GM18951 (cell line): ENCODE data around the gene SNX33.
"Not testable (repeated sequence)": the region's sequence is repeated elsewhere in the genome, so short reads cannot be mapped to it uniquely, and the experiment has no call there.

Experiments used
- POLR2A ChIP-seq: IDR thresholded peaks from 4 replicates; pipeline ENCODE4 v1.6.1; 2011; ENCODE audit warnings: mild to moderate bottlenecking; ENCODE audit not compliant: insufficient read length, insufficient read depth; ENCODE audit errors: extremely low read depth
- in situ Hi-C: fragments of 300-500 bp; cut with MboI; formaldehyde crosslinking; loops from one replicate; pipeline ENCODE4 v1.12.0; 2022; ENCODE audit warnings: low sequenced_read_pairs, mixed read lengths, inconsistent platforms; ENCODE audit not compliant: unreplicated experiment

The SNX33 gene

DNA sequence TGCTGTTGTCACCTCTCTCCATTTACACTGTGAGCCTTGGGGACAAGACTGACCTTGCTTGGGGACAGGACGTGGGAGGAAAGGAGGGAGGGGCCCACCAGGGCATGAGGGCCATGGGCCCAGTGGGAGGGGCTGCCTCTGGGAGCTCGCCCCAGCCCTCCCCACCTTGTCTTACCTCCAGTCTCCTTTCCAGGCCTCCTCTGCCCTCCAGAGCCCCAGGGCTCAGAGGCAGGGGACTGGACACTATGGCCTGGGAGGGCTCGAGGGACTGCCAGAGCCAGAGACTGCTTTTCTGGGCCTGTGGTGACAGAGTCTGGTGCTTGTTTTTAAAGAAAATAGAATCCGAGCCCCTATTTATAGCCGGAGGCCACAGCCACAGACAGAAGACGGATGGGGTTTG, 54.7 kb downstream of the SNX33 start:
- TF ChIP-seq POLR2A: no peak
- in situ Hi-C loops: no loop called here

DNA sequence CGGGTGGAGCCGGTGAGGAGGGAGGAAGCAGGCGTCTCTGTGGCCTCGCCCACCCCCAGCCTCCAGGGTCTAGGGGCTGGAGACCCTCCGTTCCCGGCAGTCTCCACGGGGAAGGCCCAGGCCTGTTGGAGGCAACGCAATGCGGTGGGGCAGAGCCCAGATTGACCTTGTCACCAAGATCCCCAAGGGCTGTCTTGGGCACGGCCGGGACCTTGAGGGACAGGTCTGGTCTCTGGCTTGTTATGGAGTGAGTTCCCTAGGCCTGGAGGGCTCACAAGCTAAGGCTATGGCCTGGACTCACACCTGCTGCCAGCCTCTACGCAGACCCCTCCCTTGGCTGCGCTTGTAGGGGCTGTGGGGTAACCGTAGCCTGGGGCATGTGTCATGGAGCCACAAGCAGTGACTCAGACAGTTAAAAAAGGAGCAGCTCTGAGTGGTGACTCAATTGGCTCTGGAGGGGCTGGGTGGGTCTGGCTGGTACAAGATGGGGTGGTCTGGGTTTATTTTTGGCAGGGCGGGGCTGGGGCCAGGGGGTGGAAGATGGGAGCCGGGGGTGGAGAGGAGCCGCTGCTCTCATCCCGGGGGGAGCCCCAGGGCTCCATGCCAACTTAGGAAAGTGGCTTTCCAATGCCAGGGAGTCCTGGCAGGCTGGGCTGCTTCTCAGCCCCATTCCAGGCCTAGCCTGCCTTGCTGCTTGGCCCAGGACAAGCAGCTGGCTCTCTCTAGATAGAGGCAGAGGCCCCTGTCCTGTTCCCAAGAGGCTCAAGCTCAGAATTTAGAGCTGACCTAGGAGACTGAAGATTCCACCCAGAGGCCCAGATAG, 55.9 kb downstream of the SNX33 start:
- in situ Hi-C loops: not testable (repeated sequence)

DNA sequence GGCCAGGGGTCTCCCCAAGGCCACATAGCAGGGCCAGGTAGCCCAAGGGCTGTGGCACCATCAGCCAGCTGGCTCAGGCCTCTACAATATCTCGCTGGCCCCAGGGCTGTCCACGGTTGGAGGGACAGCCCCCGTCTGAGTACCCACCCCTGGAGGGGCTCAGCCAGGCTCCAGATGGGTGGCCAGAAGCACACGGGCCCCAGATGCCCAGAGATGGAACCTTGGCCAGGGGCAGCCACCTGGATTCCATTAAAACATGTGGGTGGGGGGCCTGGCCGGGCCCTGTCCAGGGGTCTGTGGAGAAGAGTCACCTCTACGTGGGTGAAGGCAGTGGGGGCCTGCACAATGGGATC, 56.5 kb downstream of the SNX33 start:
- in situ Hi-C loops: no loop called here
- TF ChIP-seq POLR2A: no peak

GRCh38 chr15:75704618-75705017, 56.9 kb downstream of the SNX33 start:
- no peak for TF ChIP-seq POLR2A
- in situ Hi-C loops: no loop called here

- in situ Hi-C loops: not testable (repeated sequence)
Observed at GRCh38 chr15:75705375-75705774, 57.7 kb downstream of the SNX33 start.

DNA sequence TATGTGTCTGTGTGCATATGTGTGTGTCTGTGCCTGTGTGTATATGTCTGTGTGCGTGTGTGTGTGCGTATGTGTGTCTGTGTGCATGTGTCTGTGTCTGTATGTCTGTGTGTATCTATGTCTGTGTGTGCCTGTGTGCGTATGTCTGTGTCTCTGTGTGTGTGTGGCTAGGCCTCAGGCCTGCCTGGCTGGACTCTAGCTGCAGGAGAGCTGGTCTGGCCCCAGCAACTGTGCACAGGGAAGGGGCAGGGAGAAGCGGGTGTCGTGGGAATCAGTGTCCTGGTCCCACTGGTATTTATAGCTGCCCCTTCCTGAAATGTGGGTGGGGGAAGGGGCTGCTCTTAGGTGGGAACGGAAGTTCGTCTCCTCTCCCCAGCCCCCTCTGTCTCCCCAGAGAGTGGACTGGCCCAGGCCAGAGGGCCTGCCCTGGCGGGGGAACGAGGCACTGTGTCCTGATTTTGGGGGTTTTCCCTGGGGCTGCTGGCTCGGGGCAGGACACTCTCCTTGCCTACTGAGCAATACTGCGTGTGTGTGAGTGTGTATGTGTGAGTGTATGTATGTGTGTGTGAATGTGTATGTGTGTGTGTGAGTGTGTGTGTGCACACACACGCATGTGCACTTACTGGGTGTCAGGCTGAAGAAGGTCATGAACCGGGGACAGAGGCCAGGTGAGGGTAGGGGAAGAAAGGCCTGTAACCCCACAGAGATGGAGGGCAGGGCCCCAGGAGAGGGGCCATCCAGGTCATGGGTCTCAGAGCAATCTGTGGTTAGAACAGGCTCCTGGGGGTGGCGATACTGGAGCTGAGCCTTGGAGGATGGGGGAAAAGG, 58.4 kb downstream of the SNX33 start:
- no peak for TF ChIP-seq POLR2A
- in situ Hi-C loops: no loop called here

GRCh38 chr15:75706682-75706954, 58.9 kb downstream of the SNX33 start:
- in situ Hi-C loops: no loop called here
- TF ChIP-seq POLR2A: no peak

DNA sequence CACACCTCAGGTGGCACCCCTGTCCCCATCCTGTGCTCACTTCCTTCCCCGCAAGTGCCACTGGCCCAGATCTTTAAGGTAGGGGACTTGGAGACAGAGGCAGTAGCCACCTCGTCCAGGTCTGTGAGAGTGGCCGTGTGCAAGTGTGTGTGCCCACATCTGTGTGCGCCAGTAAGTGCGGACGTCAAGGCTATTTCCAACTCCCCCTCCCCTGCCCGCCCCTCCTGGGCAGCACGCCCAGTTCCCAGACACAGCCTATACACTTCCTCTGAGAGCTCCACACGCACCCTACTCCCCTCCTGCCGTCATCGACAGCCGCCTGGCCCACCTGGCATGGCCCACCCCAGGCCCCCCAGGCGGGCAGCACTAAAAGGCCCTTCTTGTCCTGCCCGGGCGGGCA, 61.7 kb downstream of the SNX33 start:
- in situ Hi-C loops: not testable (repeated sequence)

DNA sequence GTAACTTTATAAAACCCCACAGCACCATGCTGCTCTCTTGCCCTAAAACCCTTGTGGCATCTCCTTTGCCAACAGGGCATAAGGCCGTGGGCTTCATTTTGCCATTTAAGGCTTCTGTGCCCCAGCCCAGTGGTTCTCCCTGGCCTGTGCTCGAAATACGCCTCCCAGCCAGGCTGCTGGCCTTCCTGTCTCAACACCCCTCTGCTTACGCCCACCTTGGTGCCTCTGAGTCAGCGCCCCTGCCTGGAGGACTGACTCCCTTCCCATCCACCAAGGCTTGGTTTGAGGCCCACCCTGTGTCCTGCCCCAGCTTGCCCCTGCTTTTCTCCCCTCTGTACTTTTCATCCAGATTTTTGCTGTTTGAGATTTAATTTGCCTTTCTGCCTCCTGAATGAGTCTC, 63.2 kb downstream of the SNX33 start:
- in situ Hi-C loops: not testable (repeated sequence)

DNA sequence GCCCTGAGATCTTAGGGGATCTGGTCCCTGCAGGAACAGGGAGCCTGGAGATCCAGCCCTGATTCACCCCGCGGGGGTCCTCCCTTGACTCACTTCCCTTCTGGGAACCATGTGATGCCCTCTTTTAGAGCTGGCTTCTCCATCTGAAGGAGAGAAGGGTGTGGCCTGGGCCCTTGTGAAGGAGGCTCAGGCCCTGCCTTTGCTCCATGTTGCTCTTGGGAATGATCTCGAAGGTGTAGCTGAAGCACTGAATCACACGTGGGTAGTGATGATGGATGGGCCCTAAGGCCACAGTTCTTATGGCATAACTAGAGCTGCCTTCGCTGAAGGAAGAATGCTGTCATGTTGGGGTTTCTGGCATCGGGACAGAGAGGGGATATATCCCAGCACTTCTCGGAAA, 63.8 kb downstream of the SNX33 start:
- in situ Hi-C loops: not testable (repeated sequence)
